Measurements from ENCODE around the gene SCRT2.
"Not testable (repeated sequence)": the region's sequence is repeated elsewhere in the genome, so short reads cannot be mapped to it uniquely, and the experiment has no call there.

The SCRT2 gene

GRCh38 chr20:645318-646106 is 30.1 kb downstream of the SCRT2 start:
- DNase-seq (ENCODE audit: low spot score): no peak
- ATAC-seq (ENCODE audit: low read depth): peak; percentile 67
- Histone ChIP-seq H3K4me1 (ENCODE audit: insufficient read depth, poor library complexity, severe bottlenecking) (no peaks in the 10 kb centered on the region), H3K27ac (ENCODE audit: poor library complexity, severe bottlenecking) (no peak overlapping the region), H3K36me3 (ENCODE audit: low read depth) (peaks cover 34% of the 10 kb centered on the region), H3K27me3 (ENCODE audit: insufficient read depth, poor library complexity, severe bottlenecking) (no peaks in the 10 kb centered on the region), H3K4me3 (ENCODE audit: severe bottlenecking) (no peak overlapping the region), H3K9me3 (ENCODE audit: severe bottlenecking) (no peaks in the 10 kb centered on the region)
- peak; percentile 97 for TF ChIP-seq CTCF (IDR thresholded peaks at IDR 0.05; ENCODE audit: poor library complexity, severe bottlenecking)

DNA sequence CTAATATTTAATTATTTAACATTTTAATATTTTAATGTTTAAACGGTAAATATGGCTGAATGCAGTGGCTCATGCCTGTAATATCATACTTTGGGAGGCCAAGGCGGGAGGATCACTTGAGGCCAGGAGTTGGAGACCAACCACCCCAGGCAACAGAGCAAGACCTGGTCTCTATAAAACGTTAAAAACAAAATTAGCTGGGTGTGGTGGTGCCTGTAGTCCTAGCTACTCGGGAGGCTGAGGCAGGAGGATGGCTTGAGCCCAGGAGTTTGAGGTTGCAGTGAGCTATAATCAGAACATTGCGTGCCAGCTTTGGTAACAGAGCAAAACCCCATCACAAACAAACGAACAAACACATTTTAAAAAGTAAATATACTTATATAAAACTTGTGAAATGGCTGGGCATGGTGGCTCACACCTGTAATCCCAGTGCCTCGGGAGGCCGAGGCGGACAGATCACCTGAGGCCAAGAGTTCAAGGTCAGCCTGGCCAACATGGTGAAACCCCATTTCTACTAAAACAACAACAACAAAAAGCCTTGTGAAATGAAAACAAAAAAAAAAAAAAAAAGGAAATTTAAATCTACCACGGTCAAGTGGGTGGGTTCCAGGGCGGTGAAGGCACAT is 30.8 kb downstream of the SCRT2 start:
- no peak overlapping the region for H3K4me3 ChIP-seq (ENCODE audit: severe bottlenecking)
- ATAC-seq (ENCODE audit: low read depth) (no peak), DNase-seq (ENCODE audit: low spot score) (no peak)
- peaks cover 28% of the 10 kb centered on the region for H3K36me3 ChIP-seq (ENCODE audit: low read depth)
- H3K27ac ChIP-seq (ENCODE audit: poor library complexity, severe bottlenecking): no peak overlapping the region
- H3K27me3 ChIP-seq (ENCODE audit: insufficient read depth, poor library complexity, severe bottlenecking): no peaks in the 10 kb centered on the region
- H3K4me1 ChIP-seq (ENCODE audit: insufficient read depth, poor library complexity, severe bottlenecking): no peaks in the 10 kb centered on the region
- no peaks in the 10 kb centered on the region for H3K9me3 ChIP-seq (ENCODE audit: severe bottlenecking)
- TF ChIP-seq CTCF (IDR thresholded peaks at IDR 0.05; ENCODE audit: poor library complexity, severe bottlenecking): no peak

- Histone ChIP-seq H3K4me1 (ENCODE audit: insufficient read depth, poor library complexity, severe bottlenecking) (no peaks in the 10 kb centered on the region), H3K9me3 (ENCODE audit: severe bottlenecking) (no peaks in the 10 kb centered on the region), H3K4me3 (ENCODE audit: severe bottlenecking) (no peak overlapping the region), H3K27ac (ENCODE audit: poor library complexity, severe bottlenecking) (no peak overlapping the region), H3K27me3 (ENCODE audit: insufficient read depth, poor library complexity, severe bottlenecking) (no peaks in the 10 kb centered on the region), H3K36me3 (ENCODE audit: low read depth) (peaks cover 6% of the 10 kb centered on the region)
- ATAC-seq (ENCODE audit: low read depth) (no peak), DNase-seq (ENCODE audit: low spot score) (no peak)
- TF ChIP-seq CTCF (IDR thresholded peaks at IDR 0.05; ENCODE audit: poor library complexity, severe bottlenecking): no peak
Observed at GRCh38 chr20:642398-643174, 33.0 kb downstream of the SCRT2 start.

GRCh38 chr20:642013-642397 is 33.6 kb downstream of the SCRT2 start:
- not testable (repeated sequence) for H3K4me3 ChIP-seq (ENCODE audit: severe bottlenecking); H3K27me3 ChIP-seq (ENCODE audit: insufficient read depth, poor library complexity, severe bottlenecking); DNase-seq (ENCODE audit: low spot score); ATAC-seq (ENCODE audit: low read depth); H3K27ac ChIP-seq (ENCODE audit: poor library complexity, severe bottlenecking); H3K9me3 ChIP-seq (ENCODE audit: severe bottlenecking); H3K36me3 ChIP-seq (ENCODE audit: low read depth); H3K4me1 ChIP-seq (ENCODE audit: insufficient read depth, poor library complexity, severe bottlenecking)

- DNase-seq (ENCODE audit: low spot score): no peak
- Histone ChIP-seq H3K27me3 (ENCODE audit: insufficient read depth, poor library complexity, severe bottlenecking) (no peaks in the 10 kb centered on the region), H3K36me3 (ENCODE audit: low read depth) (no peaks in the 10 kb centered on the region), H3K27ac (ENCODE audit: poor library complexity, severe bottlenecking) (no peak overlapping the region), H3K9me3 (ENCODE audit: severe bottlenecking) (no peaks in the 10 kb centered on the region), H3K4me1 (ENCODE audit: insufficient read depth, poor library complexity, severe bottlenecking) (no peaks in the 10 kb centered on the region), H3K4me3 (ENCODE audit: severe bottlenecking) (no peak overlapping the region)
- TF ChIP-seq CTCF (IDR thresholded peaks at IDR 0.05; ENCODE audit: poor library complexity, severe bottlenecking): no peak
- ATAC-seq (ENCODE audit: low read depth): no peak; the same call in 2 of the 3 replicates
Observed at GRCh38 chr20:641516-641875, 34.1 kb downstream of the SCRT2 start.
